ENCODE data around the gene CINP. TPM values are rescaled to one million over a fixed set of nuclear protein-coding genes. Genes with fewer than 3 reads are reported as not detected.

Gene CINP
- total RNA-seq: 10 to 100 TPM; 12.9 to 29.9 (median 25.8) TPM
- 22.8 TPM for total RNA-seq (2013)
- total RNA-seq: 12.5 to 45.4 (median 22.6) reads per million in 29 experiments

DNA sequence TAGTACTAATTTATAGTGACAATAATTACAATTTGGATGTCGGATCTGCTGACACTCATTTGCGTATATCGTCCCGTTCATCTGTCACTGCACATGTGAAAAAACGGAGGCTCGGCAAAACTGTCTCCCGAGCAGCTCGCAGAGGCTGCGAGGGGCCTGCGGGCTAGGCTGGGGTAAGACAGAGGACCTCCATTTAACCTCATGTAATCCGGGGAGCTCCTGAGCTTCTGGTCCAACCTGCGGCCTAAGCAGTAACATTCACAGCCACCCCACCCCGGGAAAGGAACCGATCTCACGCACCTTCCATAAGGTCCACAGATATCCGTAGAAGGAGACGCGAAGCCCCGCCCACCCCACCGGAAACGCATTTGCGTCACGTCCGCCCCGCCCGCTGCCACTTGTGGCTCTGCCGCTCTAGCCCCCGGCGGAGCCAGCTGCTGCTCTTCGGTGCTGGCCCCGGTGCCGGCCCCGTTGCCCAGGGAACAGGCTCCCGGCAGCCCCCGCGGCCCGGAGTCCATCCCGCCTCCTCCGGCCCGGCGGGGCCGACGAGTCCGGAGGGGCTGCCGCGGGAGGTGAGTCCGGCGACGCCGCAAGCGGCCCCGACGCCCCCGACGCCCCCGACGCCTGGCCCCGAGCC is at the start of gene CINP, which contains the start of gene TECPR2:
Gene CINP, minus strand, starts transcription at position 346 of the 637 bp plus-strand sequence. Its CDS starts 39 bp downstream, at position 307.
Gene TECPR2, plus strand, starts transcription at position 397 of the 637 bp plus-strand sequence. CDS start 13,781 bp downstream, outside the sequence.
- Histone ChIP-seq H3K36me3 (ENCODE audit: control insufficient read depth in 2 of 2, extremely low read depth in 1 of 2, insufficient read depth in 1 of 2, low read length in 1 of 2) (peaks cover 0 to 18% of the 10 kb centered on the region in 2 donors), H3K27ac (ENCODE audit: low read length) (peak within 1 kb of the TSS; percentile 69), H3K9me3 (no peaks in the 10 kb centered on the region), H3K27me3 (replicated peaks in 1 of 2; ENCODE audit: control insufficient read depth in 2 of 2, extremely low read depth in 1 of 2, insufficient read depth in 2 of 2, low read length in 1 of 2) (no peaks in the 10 kb centered on the region), H3K4me1 (ENCODE audit: control insufficient read depth in 1 of 2, extremely low read depth in 1 of 2, insufficient read depth in 2 of 2, low read length in 2 of 2) (peaks cover 17 to 19% of the 10 kb centered on the region in 2 experiments), H3K4me3 (ENCODE audit: control insufficient read depth in 1 of 2, extremely low read depth in 1 of 2, low read length in 1 of 2) (peak within 1 kb of the TSS; percentile 62 to 83)
- H3K4me3 Mint-ChIP-seq: peak within 1 kb of the TSS in 2 of 3 donors; percentile 92 to 97
- H3K4me1 Mint-ChIP-seq: peaks cover 32 to 38% (median 33%) of the 10 kb centered on the region in 3 donors
- POLR2A ChIA-PET: interaction anchor here in 1 of 2 donors (0.5 to 0.6 kb wide), 3 partner anchors 24 to 640 kb away, joined by 4 to 14 read pairs (median 6); no protein-coding TSS in a partner anchor
- ATAC-seq (replicated peaks in 1 of 4) (peak; percentile 94 to 96 (median 95)), DNase-seq (peak; percentile 90 to 98 (median 95))
- peak within 1 kb of the TSS; percentile 87 to 94 for H3K27ac Mint-ChIP-seq
- H3K9me3 Mint-ChIP-seq: no peaks in the 10 kb centered on the region
- under 1% methylated on average over 58 of the region's 58 CpGs for WGBS (ENCODE audit: insufficient coverage)
- CTCF ChIA-PET: interaction anchor here in 1 of 2 donors (0.6 to 1.1 kb wide), 3 partner anchors 49 to 656 kb away, joined by 3 read pairs; no protein-coding TSS in a partner anchor
- H3K27me3 Mint-ChIP-seq: no peaks in the 10 kb centered on the region
- H3K36me3 Mint-ChIP-seq: peaks cover 11% of the 10 kb centered on the region

DNA sequence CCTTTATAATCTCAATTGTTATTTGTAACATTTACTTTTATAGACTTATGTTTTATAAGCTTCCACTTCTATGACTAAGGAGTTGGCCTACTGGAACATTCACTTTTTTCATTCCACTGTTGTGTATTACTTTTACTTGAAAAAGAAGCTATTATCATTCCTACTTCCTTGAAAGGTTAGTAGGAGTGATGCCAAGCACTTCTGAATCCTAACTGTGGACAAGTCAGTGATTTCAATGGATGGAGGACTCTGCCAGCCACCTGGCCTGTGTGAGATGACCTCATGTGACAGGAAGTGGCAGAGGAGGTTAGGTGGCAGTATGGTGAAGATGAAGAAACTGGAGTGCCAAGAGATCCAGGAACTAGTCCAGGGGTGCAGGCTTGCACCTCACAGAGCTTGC is 46.0 kb upstream of the CINP start:
- Histone ChIP-seq H3K9me3 (no peaks in the 10 kb centered on the region), H3K36me3 (ENCODE audit: control insufficient read depth in 2 of 2, extremely low read depth in 1 of 2, insufficient read depth in 1 of 2, low read length in 1 of 2) (peaks cover 2 to 4% of the 10 kb centered on the region in 2 donors), H3K27me3 (replicated peaks in 1 of 2; ENCODE audit: control insufficient read depth in 2 of 2, extremely low read depth in 1 of 2, insufficient read depth in 2 of 2, low read length in 1 of 2) (no peaks in the 10 kb centered on the region), H3K27ac (ENCODE audit: low read length) (no peak overlapping the region), H3K4me1 (ENCODE audit: control insufficient read depth in 1 of 2, extremely low read depth in 1 of 2, insufficient read depth in 2 of 2, low read length in 2 of 2) (no peaks in the 10 kb centered on the region), H3K4me3 (ENCODE audit: control insufficient read depth in 1 of 2, extremely low read depth in 1 of 2, low read length in 1 of 2) (no peak overlapping the region)
- no peak overlapping the region for H3K4me3 Mint-ChIP-seq
- peak overlapping the region in 1 of 2 donors; percentile 16 for H3K27ac Mint-ChIP-seq
- H3K27me3 Mint-ChIP-seq: no peaks in the 10 kb centered on the region
- CTCF ChIA-PET: no interaction called here
- peaks cover 20% of the 10 kb centered on the region for H3K36me3 Mint-ChIP-seq
- H3K9me3 Mint-ChIP-seq: peaks cover 0 to 3% (median 3%) of the 10 kb centered on the region in 3 donors
- DNase-seq (no peak), ATAC-seq (replicated peaks in 1 of 4) (no peak)
- POLR2A ChIA-PET: no interaction called here
- H3K4me1 Mint-ChIP-seq: peaks cover 5 to 6% (median 6%) of the 10 kb centered on the region in 3 donors

DNA sequence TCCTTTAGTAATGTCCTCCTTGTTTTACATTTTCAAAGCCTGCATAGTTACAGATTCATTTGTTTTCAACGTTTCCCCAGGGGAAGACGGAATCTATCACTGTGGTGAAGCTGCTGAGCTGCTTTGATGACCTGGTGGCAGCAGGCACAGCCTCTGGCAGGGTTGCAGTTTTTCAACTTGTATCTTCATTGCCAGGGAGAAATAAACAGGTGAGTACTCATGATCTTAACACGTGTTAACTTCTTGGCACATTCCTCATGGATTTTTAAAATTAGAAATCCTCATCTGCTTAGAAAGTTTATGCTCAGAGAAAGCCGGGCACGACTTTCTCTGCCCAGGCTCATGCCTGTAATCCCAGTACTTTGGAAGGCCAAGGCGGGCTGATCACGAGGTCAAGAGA is 44.6 kb upstream of the CINP start:
- H3K36me3 ChIP-seq (ENCODE audit: control insufficient read depth in 2 of 2, extremely low read depth in 1 of 2, insufficient read depth in 1 of 2, low read length in 1 of 2): peaks cover 2 to 4% of the 10 kb centered on the region in 2 donors
- Mint-ChIP-seq H3K27ac (no peak overlapping the region), H3K9me3 (peaks cover 15 to 17% (median 15%) of the 10 kb centered on the region in 3 donors), H3K36me3 (peaks cover 33% of the 10 kb centered on the region), H3K27me3 (no peaks in the 10 kb centered on the region), H3K4me3 (no peak overlapping the region), H3K4me1 (peaks cover 5 to 6% (median 6%) of the 10 kb centered on the region in 3 donors)
- WGBS (ENCODE audit: insufficient coverage): 98% methylated on average over 5 of the region's 7 CpGs
- DNase-seq (no peak), ATAC-seq (replicated peaks in 1 of 4) (no peak)
- H3K4me3 ChIP-seq (ENCODE audit: control insufficient read depth in 1 of 2, extremely low read depth in 1 of 2, low read length in 1 of 2): no peak overlapping the region
- no peaks in the 10 kb centered on the region for H3K4me1 ChIP-seq (ENCODE audit: control insufficient read depth in 1 of 2, extremely low read depth in 1 of 2, insufficient read depth in 2 of 2, low read length in 2 of 2)
- H3K9me3 ChIP-seq: no peaks in the 10 kb centered on the region
- ChIA-PET POLR2A (no interaction called here), CTCF (no interaction called here)
- no peak overlapping the region for H3K27ac ChIP-seq (ENCODE audit: low read length)
- H3K27me3 ChIP-seq (replicated peaks in 1 of 2; ENCODE audit: control insufficient read depth in 2 of 2, extremely low read depth in 1 of 2, insufficient read depth in 2 of 2, low read length in 1 of 2): no peaks in the 10 kb centered on the region

DNA sequence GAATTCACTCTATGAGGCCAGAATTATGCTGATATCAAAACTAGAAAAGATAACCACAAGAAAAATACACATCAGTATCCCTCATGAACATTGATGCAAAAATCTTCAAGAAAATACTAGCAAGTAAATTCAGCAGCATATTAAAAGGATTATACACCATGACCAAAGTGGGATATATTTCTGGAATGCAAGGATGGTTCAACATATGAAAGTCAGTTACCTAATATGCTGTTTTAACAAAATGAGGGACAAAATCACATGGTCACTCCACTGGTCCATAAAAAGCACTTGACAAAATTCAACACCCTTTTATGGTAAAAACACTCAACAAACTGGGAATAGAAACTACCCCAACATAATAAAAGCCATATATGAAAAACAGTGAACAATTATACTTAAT is 40.3 kb upstream of the CINP start:
- DNase-seq: no peak
- H3K4me3 ChIP-seq (ENCODE audit: control insufficient read depth in 1 of 2, extremely low read depth in 1 of 2, low read length in 1 of 2): no peak overlapping the region
- ATAC-seq (replicated peaks in 1 of 4): no peak
- ChIA-PET CTCF (no interaction called here), POLR2A (no interaction called here)
- H3K27me3 Mint-ChIP-seq: no peaks in the 10 kb centered on the region
- H3K9me3 ChIP-seq: no peaks in the 10 kb centered on the region
- H3K36me3 ChIP-seq (ENCODE audit: control insufficient read depth in 2 of 2, extremely low read depth in 1 of 2, insufficient read depth in 1 of 2, low read length in 1 of 2): no peaks in the 10 kb centered on the region
- H3K36me3 Mint-ChIP-seq: peaks cover 30% of the 10 kb centered on the region
- peaks cover 15 to 33% (median 24%) of the 10 kb centered on the region in 3 donors for H3K9me3 Mint-ChIP-seq
- no peaks in the 10 kb centered on the region for H3K27me3 ChIP-seq (replicated peaks in 1 of 2; ENCODE audit: control insufficient read depth in 2 of 2, extremely low read depth in 1 of 2, insufficient read depth in 2 of 2, low read length in 1 of 2)
- H3K27ac ChIP-seq (ENCODE audit: low read length): no peak overlapping the region
- H3K27ac Mint-ChIP-seq: no peak overlapping the region
- H3K4me1 Mint-ChIP-seq: no peaks in the 10 kb centered on the region
- no peaks in the 10 kb centered on the region for H3K4me1 ChIP-seq (ENCODE audit: control insufficient read depth in 1 of 2, extremely low read depth in 1 of 2, insufficient read depth in 2 of 2, low read length in 2 of 2)
- no peak overlapping the region for H3K4me3 Mint-ChIP-seq

DNA sequence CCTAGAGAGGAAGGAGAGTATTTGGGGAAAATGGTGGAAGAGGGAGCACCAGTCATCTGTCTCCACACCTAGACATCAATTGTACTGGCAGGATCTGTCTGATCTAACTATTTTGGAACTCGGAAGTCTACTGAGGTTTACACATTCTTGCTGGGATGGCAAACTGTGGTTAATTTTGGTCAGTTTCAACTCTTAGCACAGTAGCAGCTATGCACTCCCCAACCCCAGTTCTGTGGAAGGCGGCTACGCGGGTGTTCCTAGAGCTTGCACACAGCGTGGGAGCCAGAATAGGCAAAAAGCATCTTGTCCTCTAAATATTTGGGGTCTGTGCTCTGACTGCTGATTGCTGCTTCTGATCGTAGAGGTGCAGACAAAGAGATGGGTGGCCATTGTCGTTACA is 33.8 kb upstream of the CINP start:
- Histone ChIP-seq H3K4me1 (ENCODE audit: control insufficient read depth in 1 of 2, extremely low read depth in 1 of 2, insufficient read depth in 2 of 2, low read length in 2 of 2) (peaks cover 6 to 10% of the 10 kb centered on the region in 2 experiments), H3K27me3 (replicated peaks in 1 of 2; ENCODE audit: control insufficient read depth in 2 of 2, extremely low read depth in 1 of 2, insufficient read depth in 2 of 2, low read length in 1 of 2) (no peaks in the 10 kb centered on the region), H3K4me3 (ENCODE audit: control insufficient read depth in 1 of 2, extremely low read depth in 1 of 2, low read length in 1 of 2) (no peak overlapping the region), H3K36me3 (ENCODE audit: control insufficient read depth in 2 of 2, extremely low read depth in 1 of 2, insufficient read depth in 1 of 2, low read length in 1 of 2) (no peaks in the 10 kb centered on the region), H3K27ac (ENCODE audit: low read length) (no peak overlapping the region), H3K9me3 (no peaks in the 10 kb centered on the region)
- 84% methylated on average over 5 of the region's 7 CpGs for WGBS (ENCODE audit: insufficient coverage)
- Mint-ChIP-seq H3K27me3 (no peaks in the 10 kb centered on the region), H3K36me3 (peaks cover 38% of the 10 kb centered on the region), H3K9me3 (peaks cover 4 to 16% (median 5%) of the 10 kb centered on the region in 3 donors), H3K4me1 (peaks cover 10 to 21% (median 13%) of the 10 kb centered on the region in 3 donors), H3K27ac (no peak overlapping the region), H3K4me3 (no peak overlapping the region)
- ATAC-seq (replicated peaks in 1 of 4) (no peak), DNase-seq (no peak)
- POLR2A ChIA-PET: no interaction called here
- CTCF ChIA-PET: no interaction called here

DNA sequence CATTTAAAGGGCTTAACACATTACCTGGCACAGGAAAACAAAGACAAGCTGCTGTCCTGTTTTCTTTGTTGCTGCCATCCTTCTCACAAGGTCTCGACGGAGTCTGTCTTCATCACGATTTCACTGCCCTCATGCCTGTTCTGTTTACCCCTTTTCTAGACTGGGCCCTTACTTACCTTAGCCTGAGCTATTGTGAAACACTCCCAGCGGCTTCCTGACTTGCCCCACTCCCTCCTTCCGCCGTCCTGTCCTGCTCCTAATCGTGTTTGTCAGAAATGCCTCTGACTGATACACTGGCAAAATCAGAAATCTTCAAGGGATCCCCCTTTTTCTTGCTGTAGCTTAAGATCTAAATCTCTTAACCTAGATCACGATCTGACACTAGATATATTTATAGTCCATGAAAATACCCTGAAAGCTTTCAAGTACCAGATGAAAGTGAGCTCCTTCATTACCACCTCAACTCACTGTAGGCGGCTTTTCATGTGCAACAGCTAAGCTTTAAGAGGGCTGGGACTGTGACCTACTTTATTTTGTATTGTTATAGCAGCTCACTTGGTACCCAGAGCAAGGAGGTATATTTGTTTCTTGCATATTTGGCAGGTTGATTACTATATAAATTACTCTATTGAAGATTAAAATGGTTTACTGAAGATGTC is 32.2 kb upstream of the CINP start:
- Histone ChIP-seq H3K36me3 (ENCODE audit: control insufficient read depth in 2 of 2, extremely low read depth in 1 of 2, insufficient read depth in 1 of 2, low read length in 1 of 2) (no peaks in the 10 kb centered on the region), H3K27me3 (replicated peaks in 1 of 2; ENCODE audit: control insufficient read depth in 2 of 2, extremely low read depth in 1 of 2, insufficient read depth in 2 of 2, low read length in 1 of 2) (no peaks in the 10 kb centered on the region), H3K4me3 (ENCODE audit: control insufficient read depth in 1 of 2, extremely low read depth in 1 of 2, low read length in 1 of 2) (no peak overlapping the region), H3K27ac (ENCODE audit: low read length) (peak overlapping the region; percentile 59), H3K9me3 (no peaks in the 10 kb centered on the region), H3K4me1 (ENCODE audit: control insufficient read depth in 1 of 2, extremely low read depth in 1 of 2, insufficient read depth in 2 of 2, low read length in 2 of 2) (peaks cover 6 to 10% of the 10 kb centered on the region in 2 experiments)
- Mint-ChIP-seq H3K36me3 (peaks cover 42% of the 10 kb centered on the region), H3K27me3 (no peaks in the 10 kb centered on the region), H3K27ac (peak overlapping the region; percentile 88 to 89), H3K4me3 (peak overlapping the region; percentile 25 to 64 (median 48)), H3K4me1 (peaks cover 10 to 21% (median 13%) of the 10 kb centered on the region in 3 donors), H3K9me3 (peaks cover 4 to 16% (median 5%) of the 10 kb centered on the region in 3 donors)
- 32% methylated on average over 7 of the region's 9 CpGs for WGBS (ENCODE audit: insufficient coverage)
- ChIA-PET CTCF (interaction anchor here in 1 of 2 donors (0.9 kb wide), 1 partner anchor 18 kb away, joined by 3 read pairs; no protein-coding TSS in a partner anchor), POLR2A (interaction anchor here (0.5 to 0.6 kb wide), 4 partner anchors 14 to 654 kb away, joined by 3 to 5 read pairs (median 4); no protein-coding TSS in a partner anchor)
- ATAC-seq (replicated peaks in 1 of 4): peak; percentile 48 to 99 (median 78)
- DNase-seq: peak in 13 of 35 experiments; percentile 2 to 57 (median 10)

All from T-cell (primary cell).